ENCODE data around the gene CNKSR3.

The CNKSR3 gene

GRCh38 chr6:154458565-154459470, 51.7 kb downstream of the CNKSR3 start:
- H3K4me3 ChIP-seq (ENCODE audit: low read depth, low read length) = no peak overlapping the region

DNA sequence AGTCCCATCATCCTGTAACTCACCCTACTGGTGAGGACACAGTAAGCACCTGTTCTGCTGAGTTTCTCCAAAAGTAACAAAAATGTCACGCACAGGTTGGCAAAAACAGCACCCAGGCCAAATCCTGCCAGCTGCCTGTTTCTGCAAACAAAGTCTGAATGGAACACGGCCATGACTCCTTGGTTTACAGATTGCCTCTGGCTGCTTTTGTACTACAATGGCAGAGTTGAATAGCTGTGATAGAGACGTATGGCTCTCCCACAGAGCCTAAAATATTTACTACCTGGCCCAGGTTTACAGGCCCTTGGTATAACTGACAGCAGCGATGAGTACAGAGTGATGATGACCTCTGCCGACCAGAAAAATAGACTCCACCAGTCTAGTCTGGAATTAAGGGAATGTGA, 52.6 kb downstream of the CNKSR3 start:
- no peak overlapping the region for H3K4me3 ChIP-seq (ENCODE audit: low read depth, low read length)

GRCh38 chr6:154457046-154457713, 53.3 kb downstream of the CNKSR3 start:
- no peak overlapping the region for H3K4me3 ChIP-seq (ENCODE audit: low read depth, low read length)

DNA sequence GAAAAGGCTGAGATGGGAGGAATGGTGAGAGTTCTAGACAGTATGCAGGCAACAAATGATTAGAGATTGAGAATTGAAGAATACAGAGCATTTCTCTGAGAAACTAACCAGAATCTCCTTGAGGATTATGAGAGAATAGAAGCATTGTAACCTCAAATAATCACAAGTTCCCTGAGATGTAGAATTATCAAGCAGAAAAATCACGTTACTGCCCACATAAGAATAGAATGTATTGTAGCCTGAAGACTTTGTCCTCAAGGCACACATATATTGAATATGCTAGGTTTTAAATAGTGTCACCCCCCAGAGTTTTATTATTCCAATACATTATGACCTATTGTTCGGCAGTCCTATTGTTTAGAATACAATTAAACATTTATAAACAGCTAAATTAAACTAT, 57.2 kb downstream of the CNKSR3 start:
- H3K4me3 ChIP-seq (ENCODE audit: low read depth, low read length) = no peak overlapping the region

- H3K4me3 ChIP-seq (ENCODE audit: low read depth, low read length) = no peak overlapping the region
These were observed 60.0 kb downstream of the CNKSR3 start for GRCh38 chr6:154450498-154450897.

GRCh38 chr6:154448448-154449096, 61.9 kb downstream of the CNKSR3 start:
- no peak overlapping the region for H3K4me3 ChIP-seq (ENCODE audit: low read depth, low read length)

DNA sequence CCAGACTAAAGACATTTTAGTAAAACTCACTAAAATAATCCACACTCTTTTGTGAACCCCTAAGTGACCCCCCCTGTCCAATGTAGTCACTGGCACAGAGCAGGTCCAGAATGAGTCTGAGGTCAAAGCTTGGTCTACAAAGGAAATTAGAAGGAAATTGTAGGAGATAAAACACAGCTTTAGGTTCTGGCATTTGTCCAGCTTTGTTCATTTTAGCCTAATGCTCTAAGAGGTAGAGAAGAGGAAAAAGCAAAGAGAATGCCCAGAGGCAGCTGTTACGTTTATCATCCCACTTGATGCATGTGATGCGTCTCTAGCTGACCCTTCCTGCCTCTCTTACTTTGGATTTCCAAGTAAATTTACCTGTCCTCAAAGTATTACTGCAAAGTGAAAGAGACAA, 62.5 kb downstream of the CNKSR3 start:
- H3K4me3 ChIP-seq (ENCODE audit: low read depth, low read length) = no peak overlapping the region

DNA sequence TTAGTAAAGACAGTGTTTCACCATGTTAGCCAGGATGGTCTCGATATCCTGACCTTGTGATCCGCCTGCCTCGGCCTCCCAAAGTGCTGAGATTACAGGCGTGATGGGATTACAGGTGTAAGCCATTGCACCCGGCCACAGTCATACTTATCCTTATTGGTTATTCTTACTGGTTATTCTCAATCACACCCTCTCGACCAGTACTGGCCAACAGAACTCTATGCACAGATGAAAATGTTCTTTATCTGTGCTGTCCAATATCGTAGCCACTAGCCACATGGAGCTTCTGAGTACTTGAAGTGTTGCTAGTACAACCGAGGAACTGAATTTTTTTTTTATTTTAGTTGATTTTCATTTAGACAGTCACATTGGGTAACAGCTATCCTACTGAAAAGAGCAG, 63.5 kb downstream of the CNKSR3 start:
- no peak overlapping the region for H3K4me3 ChIP-seq (ENCODE audit: low read depth, low read length)

DNA sequence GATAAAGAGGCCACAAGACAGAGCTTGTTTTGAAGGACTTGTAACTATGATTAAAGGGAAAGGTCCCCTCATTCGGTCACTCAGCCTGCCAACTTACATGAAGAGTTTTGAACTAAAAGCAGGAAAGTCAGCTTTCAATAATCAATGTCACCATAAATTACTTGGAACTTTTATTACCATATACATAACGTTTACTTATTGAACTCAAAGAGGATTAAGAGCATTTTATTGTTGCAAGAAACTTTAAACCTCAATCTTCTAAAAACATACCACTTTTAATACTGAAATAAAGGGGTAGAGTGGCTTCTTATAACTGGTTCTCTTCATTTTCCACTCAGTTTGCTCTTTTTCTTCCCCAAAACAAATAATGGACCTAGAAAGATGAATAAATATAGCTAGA, 65.1 kb downstream of the CNKSR3 start:
- H3K4me3 ChIP-seq (ENCODE audit: low read depth, low read length) = no peak overlapping the region

DNA sequence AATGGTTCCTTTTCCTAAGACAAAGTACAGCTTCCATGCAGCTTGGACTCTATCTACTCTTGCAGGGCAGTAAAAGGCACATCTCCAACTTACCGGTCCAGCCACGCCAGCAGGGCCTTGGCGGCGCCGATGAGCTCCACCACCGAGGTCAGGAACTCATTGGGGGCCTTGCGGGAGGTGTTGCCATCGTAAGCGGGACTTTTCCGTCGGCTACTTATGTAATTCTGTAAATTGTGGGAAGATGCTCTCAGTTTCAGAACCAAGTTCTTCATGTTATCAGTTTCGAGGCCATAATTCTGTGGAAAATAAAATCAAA, 68.5 kb downstream of the CNKSR3 start:
- H3K4me3 ChIP-seq (ENCODE audit: low read depth, low read length) = no peak overlapping the region

DNA sequence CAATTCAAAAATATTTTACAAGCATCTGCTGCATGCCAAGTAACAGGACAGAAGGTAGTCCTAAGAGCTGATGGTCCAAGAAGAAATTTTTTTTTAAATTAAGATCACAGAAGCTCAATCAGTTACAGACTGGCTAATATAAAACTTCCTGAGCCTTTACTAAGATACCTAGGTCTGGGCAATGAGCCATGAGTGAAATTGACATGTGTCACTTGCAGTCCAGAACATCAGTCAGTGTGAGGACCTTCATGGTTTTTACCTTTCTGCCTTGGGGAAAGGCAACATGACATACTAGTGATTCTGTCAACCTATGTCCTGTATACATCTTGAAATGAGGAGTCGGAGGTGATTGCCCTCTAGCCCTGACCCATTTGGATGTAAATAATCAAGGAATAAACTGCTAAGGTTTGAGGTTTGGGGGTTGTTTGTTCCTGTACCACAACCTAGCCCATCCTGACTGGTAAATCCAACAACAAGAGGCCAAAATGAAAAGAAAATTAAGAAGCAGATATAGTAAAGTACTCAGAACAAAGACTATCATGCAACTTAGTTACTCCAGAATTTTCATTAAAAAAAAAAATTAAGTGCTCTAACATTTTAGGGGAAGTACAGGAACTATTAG, 70.0 kb downstream of the CNKSR3 start:
- H3K4me3 ChIP-seq (ENCODE audit: low read depth, low read length) = no peak overlapping the region

GRCh38 chr6:154440022-154440421, 70.5 kb downstream of the CNKSR3 start:
- H3K4me3 ChIP-seq (ENCODE audit: low read depth, low read length) = no peak overlapping the region

- no peak overlapping the region for H3K4me3 ChIP-seq (ENCODE audit: low read depth, low read length)
These were observed 71.5 kb downstream of the CNKSR3 start for GRCh38 chr6:154438882-154439415.

DNA sequence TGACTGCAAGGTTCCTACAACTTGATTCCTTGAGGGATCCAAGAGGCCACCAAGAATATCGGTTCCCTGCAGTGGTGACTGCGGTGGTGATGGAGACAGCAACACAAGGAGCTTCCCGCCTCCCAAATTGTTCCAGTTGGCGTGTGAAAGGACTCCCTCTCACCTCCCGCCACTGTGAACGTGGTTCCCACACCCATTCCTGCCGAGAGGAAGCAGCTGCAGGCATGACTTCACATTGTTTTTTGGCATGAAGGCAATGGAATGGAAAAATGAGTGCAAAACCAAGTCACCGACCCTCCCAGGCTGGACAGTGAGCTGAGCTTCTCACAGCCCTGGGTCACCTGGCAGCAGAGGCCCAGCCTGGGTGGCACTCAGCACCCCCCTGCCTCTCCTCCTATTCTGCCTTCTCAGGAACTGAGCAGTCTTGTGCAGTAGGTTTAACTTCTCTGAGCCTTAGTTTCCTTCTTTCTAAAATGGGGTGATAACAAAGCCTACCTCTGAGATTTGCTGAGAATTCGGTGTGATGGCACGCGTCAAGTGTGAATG, 75.0 kb downstream of the CNKSR3 start:
- no peak overlapping the region for H3K4me3 ChIP-seq (ENCODE audit: low read depth, low read length)

DNA sequence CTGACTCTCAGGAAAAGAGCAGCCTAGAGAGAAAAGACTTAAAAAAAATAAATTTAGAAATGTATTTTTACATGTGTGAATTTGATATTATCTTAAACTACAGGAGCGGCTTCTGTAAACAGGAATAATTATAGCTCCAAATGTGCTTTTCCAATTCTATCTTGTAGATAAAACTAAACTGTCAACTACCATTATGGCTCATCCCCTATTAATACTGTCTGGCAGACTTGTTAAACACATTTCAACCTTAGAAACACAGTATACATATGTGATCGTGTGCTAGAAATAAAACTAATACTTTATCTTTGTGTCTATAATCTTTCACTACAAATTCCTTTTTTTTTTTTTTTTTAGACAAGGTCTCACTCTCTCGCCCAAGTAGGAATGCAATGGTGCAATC, 75.8 kb downstream of the CNKSR3 start:
- H3K4me3 ChIP-seq (ENCODE audit: low read depth, low read length) = no peak overlapping the region

GRCh38 chr6:154433477-154434241, 76.8 kb downstream of the CNKSR3 start:
- no peak overlapping the region for H3K4me3 ChIP-seq (ENCODE audit: low read depth, low read length)

DNA sequence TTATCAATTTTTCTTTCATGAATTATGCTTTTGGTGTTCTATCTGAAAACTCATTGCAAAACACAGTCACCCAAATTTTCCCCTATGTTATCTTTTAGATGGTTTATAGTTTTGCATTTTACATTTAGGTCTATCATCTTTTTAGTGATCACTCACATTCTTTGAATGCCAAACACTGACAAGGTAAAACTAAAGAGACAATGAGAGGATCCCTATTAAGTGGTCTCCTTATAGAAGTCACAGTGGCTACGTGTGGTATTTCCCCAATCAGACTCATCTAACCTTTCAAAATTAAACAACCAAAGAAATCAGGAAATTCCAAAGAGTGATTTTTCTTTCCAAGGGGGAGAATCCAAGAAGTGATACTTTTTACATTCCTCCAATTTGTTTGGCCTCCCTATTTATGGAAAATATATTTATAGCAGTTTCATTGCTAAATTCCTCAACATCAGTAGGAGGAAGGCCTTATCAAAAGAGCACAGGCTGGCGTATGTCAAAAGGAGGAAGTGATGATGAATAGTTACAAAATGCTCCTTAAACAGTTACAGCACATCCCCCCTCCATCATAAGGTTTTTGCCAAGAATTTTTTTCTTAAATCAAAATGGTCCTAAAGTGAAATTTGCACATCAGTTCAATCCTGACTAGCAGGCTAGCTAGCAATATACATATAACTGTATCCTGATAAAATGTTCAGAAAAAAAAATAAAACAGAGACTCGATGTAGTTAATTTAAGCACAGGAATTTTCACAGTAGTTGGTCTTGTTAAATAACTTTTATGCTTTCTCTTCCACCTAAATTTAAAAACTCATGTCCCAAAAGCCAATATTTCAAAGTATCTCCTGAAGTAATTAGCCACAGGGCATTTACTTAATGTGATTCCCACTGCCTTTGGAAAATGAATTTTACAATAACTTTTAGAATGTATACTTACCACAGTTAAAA, 77.7 kb downstream of the CNKSR3 start:
- H3K4me3 ChIP-seq (ENCODE audit: low read depth, low read length) = no peak overlapping the region

DNA sequence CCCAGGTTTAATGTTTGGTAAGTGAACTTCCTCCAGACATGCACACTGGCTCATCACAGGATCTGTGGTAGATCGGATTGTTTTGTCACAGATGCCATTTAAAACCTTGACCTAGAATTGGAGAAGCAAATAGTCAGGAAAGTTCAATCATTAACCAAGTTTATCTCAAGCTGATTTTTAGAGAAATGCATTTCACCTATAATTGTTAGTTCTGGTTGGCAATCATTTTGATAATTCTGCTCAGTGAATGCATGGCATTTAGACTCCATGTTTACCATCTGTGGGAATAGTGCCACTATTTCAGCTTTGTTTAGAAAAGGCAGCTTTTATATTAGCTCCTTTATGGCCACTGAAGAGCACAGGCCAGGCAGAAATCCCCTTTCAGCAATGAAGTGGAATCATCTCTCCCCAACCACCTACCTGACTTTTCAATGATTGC, 80.0 kb downstream of the CNKSR3 start:
- H3K4me3 ChIP-seq (ENCODE audit: low read depth, low read length) = no peak overlapping the region

DNA sequence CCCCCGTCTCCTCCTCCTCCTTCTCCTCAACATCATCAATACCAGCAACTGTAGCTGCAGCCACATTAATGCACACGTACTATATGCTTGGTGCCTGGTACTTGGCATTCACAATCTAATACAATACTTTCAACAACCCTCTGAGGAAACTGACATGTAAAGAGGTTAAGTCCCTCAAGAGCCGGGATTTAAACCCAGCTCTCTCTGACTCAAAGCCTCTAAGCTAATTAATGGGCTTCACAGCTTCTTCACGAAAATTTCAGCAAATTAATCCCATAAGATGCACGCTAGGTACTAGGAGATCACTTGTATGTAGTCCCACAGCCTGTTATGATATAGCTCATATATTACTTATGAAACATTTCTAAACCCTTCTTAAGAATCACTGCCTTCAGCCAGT, 80.8 kb downstream of the CNKSR3 start:
- no peak overlapping the region for H3K4me3 ChIP-seq (ENCODE audit: low read depth, low read length)

Data from iPS-11a (cell line).